HG03025 (cell line): Measurements from ENCODE around the gene ZNF726.
"Not testable (repeated sequence)": the region's sequence is repeated elsewhere in the genome, so short reads cannot be mapped to it uniquely, and the experiment has no call there.

ENCODE experiments used
- ATAC-seq: cut with Tn5 transposase; IDR thresholded peaks from one replicate; pipeline ENCODE4 v1.9.1; 2021; ENCODE audit warnings: mild to moderate bottlenecking, moderate library complexity; ENCODE audit not compliant: unreplicated experiment, low FRiP score

Gene ZNF726

GRCh38 chr19:23914402-23915286 lies at the start of gene ZNF726:
TSS of gene ZNF726 (plus strand) at chr19:23914886. CDS start at chr19:23914995, 109 bp downstream.
- ATAC-seq: peak; percentile 81

- ATAC-seq: no peak
Measured at GRCh38 chr19:23867895-23868294, 46.8 kb upstream of the ZNF726 start.

GRCh38 chr19:23868630-23869029 lies 46.1 kb upstream of the ZNF726 start:
- no peak for ATAC-seq

- no peak for ATAC-seq
Measured at GRCh38 chr19:23872282-23872919, 42.3 kb upstream of the ZNF726 start.

GRCh38 chr19:23876261-23876660 lies 38.4 kb upstream of the ZNF726 start:
- no peak for ATAC-seq

- ATAC-seq: not testable (repeated sequence)
Measured at GRCh38 chr19:23876756-23877155, 37.9 kb upstream of the ZNF726 start.

- no peak for ATAC-seq
Measured at GRCh38 chr19:23882493-23882892, 32.2 kb upstream of the ZNF726 start.

GRCh38 chr19:23884363-23884762 lies 30.3 kb upstream of the ZNF726 start:
- ATAC-seq: no peak

- no peak for ATAC-seq
Measured at GRCh38 chr19:23887642-23888041, 27.0 kb upstream of the ZNF726 start.

GRCh38 chr19:23896096-23896495 lies 18.6 kb upstream of the ZNF726 start:
- not testable (repeated sequence) for ATAC-seq

GRCh38 chr19:23896912-23897311 lies 17.8 kb upstream of the ZNF726 start:
- no peak for ATAC-seq

- no peak for ATAC-seq
Measured at GRCh38 chr19:23901360-23901759, 13.3 kb upstream of the ZNF726 start.

- ATAC-seq: no peak
Measured at GRCh38 chr19:23904406-23904805, 10.3 kb upstream of the ZNF726 start.

GRCh38 chr19:23905771-23906170 lies 8.9 kb upstream of the ZNF726 start:
- ATAC-seq: no peak

- ATAC-seq: no peak
Measured at GRCh38 chr19:23906835-23907234, 7.9 kb upstream of the ZNF726 start.

- no peak for ATAC-seq
Measured at GRCh38 chr19:23908165-23908564, 6.5 kb upstream of the ZNF726 start.

- no peak for ATAC-seq
Measured at GRCh38 chr19:23909222-23909621, 5.5 kb upstream of the ZNF726 start.

- no peak for ATAC-seq
Measured at GRCh38 chr19:23913931-23914330, 755 bp upstream of the ZNF726 start.

- ATAC-seq: no peak
Measured at GRCh38 chr19:23916991-23917390, 2.3 kb downstream of the ZNF726 start.

GRCh38 chr19:23917856-23918255 lies 3.2 kb downstream of the ZNF726 start:
- no peak for ATAC-seq

GRCh38 chr19:23925285-23925684 lies 10.6 kb downstream of the ZNF726 start:
- ATAC-seq: no peak

- ATAC-seq: no peak
Measured at GRCh38 chr19:23932878-23933277, 18.2 kb downstream of the ZNF726 start.
